ENCODE data around the gene ITPR2.

Gene ITPR2

GRCh38 chr12:26711569-26711968 lies 121.4 kb downstream of the ITPR2 start:
- in situ Hi-C loops (cut with MboI; ENCODE audit: low sequenced_read_pairs), result no loop called here

GRCh38 chr12:26711072-26711471 lies 121.9 kb downstream of the ITPR2 start:
- in situ Hi-C loops (cut with MboI; ENCODE audit: low sequenced_read_pairs), result no loop called here

DNA sequence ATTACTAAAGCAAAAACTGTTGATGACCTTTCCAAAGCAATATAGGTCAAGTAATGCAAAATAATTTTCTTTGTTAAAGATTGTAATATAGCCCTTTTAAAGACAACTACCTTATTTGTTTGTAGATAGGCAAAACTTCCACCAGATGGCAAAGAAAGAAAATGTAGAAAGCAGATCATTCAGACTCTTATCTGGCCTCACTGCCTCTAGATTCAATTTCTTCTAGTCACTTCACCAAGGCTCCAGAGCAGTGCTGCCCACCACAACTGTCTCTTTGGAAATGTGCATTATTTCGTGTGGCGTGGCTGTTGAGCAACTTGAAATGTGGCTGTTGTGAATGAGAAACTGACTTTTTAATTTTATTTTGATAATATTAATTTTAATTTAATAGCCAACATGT lies 127.1 kb downstream of the ITPR2 start:
- in situ Hi-C loops (cut with MboI; ENCODE audit: low sequenced_read_pairs), result no loop called here

GRCh38 chr12:26704684-26705460 lies 128.1 kb downstream of the ITPR2 start:
- in situ Hi-C loops (cut with MboI; ENCODE audit: low sequenced_read_pairs), result no loop called here

- in situ Hi-C loops (cut with MboI; ENCODE audit: low sequenced_read_pairs), result no loop called here
Measured at GRCh38 chr12:26704214-26704613, 128.8 kb downstream of the ITPR2 start.

- in situ Hi-C loops (cut with MboI; ENCODE audit: low sequenced_read_pairs), result no loop called here
Measured at GRCh38 chr12:26702741-26703140, 130.3 kb downstream of the ITPR2 start.

DNA sequence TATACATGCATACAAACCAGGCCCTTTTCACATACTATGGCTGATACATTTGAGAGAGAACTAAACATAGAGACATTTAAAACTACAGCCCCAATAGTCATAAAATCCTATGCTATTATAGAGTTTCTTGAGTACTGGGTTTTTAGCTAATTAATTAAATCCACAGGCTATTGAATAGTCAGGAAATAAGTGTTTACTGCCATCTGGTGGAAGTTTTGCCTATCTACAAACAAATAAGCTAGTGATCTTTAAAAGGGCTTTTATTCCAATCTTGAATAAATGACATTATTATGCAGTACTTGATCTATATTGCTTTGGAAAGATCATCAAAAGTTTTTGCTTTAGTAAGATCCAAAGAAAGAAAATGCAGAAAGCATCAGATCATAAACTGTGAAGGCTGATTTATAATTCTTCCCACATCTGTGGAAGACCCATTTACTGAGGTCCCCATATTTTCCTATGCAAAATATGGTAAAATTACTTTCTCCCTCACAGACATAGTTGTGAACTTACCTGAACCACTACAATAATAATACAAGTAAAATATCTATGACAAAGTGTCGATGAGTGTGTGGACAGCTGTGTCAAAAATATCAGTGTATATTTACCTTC lies 131.3 kb downstream of the ITPR2 start:
- in situ Hi-C loops (cut with MboI; ENCODE audit: low sequenced_read_pairs), result no loop called here

DNA sequence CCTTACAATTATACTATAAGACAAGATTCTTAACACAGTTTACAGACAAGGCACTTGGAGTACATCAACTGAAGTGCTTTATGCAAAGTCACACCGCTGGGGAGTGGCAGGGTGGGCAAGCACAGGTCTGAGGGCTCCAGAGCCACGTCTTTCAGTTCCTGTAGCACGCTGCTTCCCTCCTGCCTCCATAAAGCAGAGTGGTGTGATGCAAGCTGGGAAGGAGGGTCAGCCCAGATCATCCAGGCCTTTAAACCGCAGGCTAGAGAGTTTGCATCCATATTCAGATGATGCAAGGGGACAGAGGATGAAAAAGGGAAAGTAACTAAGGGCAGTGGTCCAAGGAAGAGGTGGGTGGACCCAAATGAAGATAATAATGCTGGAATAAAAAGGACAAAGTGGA lies 132.6 kb downstream of the ITPR2 start:
- in situ Hi-C loops (cut with MboI; ENCODE audit: low sequenced_read_pairs), result no loop called here

GRCh38 chr12:26699237-26699636 lies 133.8 kb downstream of the ITPR2 start:
- in situ Hi-C loops (cut with MboI; ENCODE audit: low sequenced_read_pairs), result no loop called here

- in situ Hi-C loops (cut with MboI; ENCODE audit: low sequenced_read_pairs), result no loop called here
Measured at GRCh38 chr12:26698186-26698585, 134.8 kb downstream of the ITPR2 start.

DNA sequence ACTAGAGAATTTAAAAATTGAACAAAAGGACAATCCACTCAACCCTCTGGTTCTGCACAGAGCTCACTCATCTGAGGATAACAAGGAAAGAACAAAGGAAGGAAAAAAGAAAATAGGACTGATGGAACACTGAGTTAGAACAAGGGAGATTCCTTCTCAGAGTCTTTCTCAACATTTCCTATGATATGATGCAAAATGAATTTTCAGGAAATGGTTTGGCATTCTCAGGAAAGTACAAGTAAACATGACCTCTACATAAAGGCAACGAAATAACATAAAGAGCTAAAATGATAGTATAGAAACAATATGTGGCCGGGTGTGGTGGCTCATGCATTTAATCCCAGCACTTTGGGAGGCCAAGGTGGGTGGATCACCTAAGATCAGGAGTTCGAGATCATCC lies 135.8 kb downstream of the ITPR2 start:
- in situ Hi-C loops (cut with MboI; ENCODE audit: low sequenced_read_pairs), result no loop called here

DNA sequence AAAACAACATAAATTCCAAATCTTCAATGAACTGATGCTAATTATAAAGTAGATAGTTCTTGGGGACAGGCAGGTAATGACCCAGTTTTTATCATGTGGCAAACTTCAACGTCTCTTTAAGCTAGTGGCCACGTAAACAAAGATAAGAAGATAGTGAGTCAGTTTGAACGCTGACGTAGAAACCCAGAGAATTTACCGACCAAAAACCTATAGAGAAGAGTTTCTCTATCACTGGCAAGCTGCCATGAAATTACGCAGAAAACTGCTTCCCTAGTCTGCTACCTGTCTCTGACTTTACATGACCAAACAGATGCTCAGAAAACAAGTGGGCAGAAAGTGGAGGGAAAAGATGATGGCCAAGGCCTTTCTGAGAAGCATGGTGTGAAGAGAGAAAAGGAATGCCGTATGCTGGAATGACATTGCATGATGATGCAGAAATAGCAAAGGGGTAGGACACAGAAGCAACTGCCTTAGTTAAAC lies 136.3 kb downstream of the ITPR2 start:
- in situ Hi-C loops (cut with MboI; ENCODE audit: low sequenced_read_pairs), result no loop called here

GRCh38 chr12:26696048-26696612 lies 136.9 kb downstream of the ITPR2 start:
- in situ Hi-C loops (cut with MboI; ENCODE audit: low sequenced_read_pairs), result no loop called here

GRCh38 chr12:26694402-26694801 lies 138.6 kb downstream of the ITPR2 start:
- in situ Hi-C loops (cut with MboI; ENCODE audit: low sequenced_read_pairs), result no loop called here

DNA sequence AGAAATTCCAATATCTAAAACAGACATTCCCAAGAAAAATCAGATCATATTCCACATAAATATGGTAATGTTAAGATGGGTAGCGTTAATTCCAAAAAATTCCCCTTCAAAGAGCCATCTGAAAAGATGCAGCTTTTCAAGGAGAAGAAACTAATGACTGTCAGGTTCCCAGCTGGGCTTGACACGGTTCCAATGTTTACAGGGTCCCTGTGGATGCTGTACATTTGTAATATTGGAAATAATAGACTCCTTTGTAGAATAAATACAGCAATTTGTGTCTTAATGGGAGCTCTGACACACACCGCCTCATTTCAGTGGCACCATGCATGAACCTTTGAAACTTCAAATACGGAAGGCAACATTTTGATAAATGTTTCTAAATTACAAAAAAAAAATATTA lies 140.6 kb downstream of the ITPR2 start:
- in situ Hi-C loops (cut with MboI; ENCODE audit: low sequenced_read_pairs), result no loop called here

DNA sequence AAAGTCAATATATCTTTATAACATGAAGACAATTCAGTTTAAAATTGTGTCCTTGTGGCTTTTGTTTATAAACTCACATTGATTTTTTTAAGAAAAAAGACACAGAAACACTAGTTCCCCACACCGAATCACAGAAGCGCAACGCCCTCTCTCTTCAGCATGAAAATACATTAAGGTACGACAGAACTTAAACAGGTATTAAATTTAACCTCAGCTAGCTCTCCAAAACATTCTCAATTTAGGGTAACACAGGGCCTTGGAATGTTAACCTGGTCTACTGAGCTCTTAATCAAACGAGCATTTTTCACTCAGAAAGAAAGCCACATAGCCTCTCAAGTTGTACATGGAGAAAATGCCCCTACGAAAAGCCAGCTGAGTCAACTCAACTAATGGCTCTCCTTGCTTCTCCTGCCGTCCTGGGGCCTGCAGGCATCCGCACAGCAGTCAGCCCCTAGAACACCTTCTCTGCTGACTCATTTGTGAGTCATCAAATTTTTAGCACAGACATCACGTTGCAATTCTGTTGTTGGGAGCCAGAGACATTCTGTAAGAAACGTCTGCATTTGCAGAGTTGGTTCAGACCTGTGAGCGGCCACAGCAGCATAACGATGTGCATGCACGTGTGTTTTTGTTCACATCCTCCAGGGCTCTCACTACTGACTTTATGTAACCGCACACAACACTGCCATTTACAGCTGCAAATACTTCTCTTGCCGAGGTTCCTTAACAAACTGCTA lies 141.6 kb downstream of the ITPR2 start:
- in situ Hi-C loops (cut with MboI; ENCODE audit: low sequenced_read_pairs), result no loop called here

DNA sequence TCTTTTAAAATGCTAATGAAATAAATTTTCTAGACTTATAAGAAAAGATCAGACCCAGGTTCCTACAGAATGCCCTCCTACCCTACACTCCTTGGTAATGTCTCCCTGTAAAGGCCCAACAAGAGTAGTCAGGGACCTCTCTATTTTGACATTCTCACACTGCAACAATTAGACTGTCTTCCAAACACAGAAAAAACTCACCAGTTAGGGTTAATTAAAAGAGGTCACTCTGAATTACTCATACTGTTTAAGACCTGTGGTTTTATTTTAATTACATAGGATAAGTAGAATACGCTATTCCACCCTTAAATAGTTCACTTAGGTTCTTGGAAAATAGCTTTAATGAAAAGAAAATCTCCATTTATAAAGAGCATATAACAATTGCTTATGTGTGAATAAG lies 142.4 kb downstream of the ITPR2 start:
- in situ Hi-C loops (cut with MboI; ENCODE audit: low sequenced_read_pairs), result no loop called here

GRCh38 chr12:26689281-26689841 lies 143.6 kb downstream of the ITPR2 start:
- in situ Hi-C loops (cut with MboI; ENCODE audit: low sequenced_read_pairs), result no loop called here

DNA sequence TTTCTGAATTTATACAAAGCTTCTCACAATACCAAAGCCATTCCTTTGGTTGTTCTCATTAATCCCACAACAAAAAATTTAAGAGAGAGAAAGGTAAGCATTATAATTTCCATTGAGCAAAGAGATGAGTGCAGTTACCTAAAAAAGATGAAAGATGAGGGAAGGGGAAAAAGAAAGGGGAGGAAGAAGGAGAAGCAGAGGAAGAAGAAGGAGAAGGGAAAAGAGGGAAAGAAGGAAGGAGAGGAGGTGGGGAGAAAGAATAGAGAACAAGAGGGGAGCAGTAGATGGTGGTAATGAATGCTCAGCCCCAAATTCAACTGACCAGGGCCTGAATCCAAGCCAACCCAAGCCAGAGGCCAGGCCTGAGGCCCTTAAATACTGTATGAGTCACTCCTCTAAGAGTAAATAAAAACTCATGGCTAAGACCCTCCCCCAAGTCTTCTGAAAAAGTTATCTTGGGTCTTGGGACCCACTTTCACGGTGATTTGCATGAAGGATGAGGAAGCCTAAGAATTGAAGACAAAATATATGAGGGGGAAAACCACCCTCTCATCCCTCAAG lies 144.6 kb downstream of the ITPR2 start:
- in situ Hi-C loops (cut with MboI; ENCODE audit: low sequenced_read_pairs), result no loop called here

DNA sequence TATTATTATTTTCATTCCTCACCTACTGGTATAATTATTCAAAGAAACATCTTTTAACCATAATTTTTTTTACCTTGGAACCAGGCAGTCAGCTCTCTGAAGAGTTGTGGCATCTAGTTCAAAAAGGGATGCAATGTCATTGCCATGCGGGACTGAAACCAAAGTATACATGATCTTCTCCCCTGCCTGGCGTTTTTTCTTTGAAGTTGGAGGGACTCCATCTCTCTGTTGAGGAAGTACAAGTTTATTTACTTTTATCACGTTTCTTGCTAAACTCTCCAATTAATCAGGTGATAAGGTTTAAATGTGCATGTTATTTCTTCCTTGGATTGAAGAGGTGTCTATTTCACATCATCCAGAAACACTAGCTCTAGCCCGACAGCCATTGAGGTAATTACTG lies 146.6 kb downstream of the ITPR2 start:
- in situ Hi-C loops (cut with MboI; ENCODE audit: low sequenced_read_pairs), result no loop called here

DNA sequence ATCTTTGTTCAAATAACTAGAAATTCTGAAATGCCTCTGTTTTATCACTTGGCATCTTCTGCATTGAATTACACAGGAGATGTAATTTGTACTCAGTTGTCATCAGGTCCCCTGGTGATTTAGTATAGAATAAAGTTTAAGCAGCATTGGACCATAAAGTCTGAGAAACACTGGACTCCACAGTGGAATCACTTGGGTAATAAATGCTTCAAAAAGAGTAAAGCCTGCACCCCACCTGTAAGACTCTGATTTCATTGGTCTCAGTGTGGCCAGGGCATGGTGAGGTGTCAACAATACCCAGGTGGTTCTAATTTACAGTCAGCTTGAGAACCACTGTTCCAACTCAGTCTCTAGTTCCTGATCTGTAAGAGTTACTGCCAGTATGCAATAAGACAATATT lies 148.9 kb downstream of the ITPR2 start:
- in situ Hi-C loops (cut with MboI; ENCODE audit: low sequenced_read_pairs), result no loop called here
